ENCODE data around the gene OAT.
"Not testable (repeated sequence)": the region's sequence is repeated elsewhere in the genome, so short reads cannot be mapped to it uniquely, and the experiment has no call there.

Gene OAT

DNA sequence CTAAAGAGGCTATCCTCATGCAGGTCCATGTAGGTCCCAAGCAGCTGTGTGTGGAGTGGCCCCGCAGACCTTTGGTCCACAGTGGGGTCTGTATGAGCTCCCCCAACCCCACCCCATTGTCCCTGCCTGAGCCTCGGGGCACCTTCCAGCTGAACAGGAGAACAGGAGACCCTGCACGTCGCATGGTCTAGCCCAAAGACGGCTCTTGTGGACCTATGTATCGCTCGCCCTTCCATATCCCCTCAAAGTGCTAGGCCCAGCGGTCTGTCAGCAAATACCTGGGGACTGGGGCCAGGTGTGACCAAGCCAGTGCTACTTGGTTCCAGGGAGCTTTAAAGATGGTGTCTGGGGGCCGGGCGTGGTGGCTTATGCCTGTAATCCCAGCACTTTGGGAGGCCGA lies 43.0 kb downstream of the OAT start:
- DNase-seq = no peak

DNA sequence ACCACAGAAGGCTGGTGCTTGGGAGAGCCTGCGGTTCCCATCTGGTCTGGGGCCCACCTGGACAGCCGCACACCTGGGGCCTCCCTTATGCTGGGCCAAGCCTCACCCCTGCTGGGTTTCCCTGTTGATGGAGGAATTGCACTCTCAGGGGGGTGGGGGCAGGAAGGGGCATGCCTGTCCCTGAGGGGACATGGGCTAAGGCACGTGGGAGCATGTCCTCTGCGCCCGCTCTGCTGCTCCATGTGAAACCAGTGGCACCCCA lies 43.4 kb downstream of the OAT start:
- DNase-seq = no peak

DNA sequence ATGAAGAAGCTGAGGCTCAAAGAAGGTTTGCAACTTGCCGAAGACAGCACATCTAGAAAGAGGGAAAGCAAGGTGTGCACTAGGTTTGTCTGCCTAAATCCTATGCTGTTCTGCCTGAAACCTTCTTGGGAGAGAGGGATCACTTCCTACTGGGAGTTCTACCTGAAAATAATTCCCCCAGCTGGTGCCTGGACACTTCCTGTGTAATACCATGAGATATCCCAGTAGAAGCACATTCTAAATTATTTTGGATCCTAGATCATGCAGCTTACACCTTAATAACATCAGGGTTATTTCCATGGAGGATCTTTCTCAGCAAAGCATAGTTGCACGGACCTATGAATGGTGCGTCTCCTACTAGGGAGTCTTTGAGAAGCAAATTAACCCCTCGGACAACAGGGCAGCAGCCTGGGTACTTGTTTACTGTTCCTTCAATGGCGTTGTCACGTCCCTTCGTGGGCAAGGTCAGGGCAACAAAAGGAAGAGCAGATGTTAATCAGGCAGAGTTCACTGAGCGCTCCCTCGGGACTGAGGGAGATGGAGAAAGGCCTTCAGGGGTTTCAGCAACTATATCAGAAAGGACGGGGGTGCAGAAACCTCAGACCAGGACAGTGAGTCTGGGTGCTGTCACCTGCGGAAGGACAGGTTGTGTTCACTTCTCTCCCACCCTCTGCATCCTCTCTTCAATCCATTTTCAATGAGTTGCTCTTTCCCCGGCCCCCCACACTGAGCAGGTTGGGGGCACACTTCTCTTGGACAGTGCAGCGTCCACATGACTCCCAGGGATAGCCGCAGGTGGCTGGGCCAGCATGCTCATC lies 44.0 kb downstream of the OAT start:
- DNase-seq = no peak

- DNase-seq = no peak
Measured at GRCh38 chr10:124372899-124373298, 45.8 kb downstream of the OAT start.

- no peak for DNase-seq
Measured at GRCh38 chr10:124370426-124370825, 48.3 kb downstream of the OAT start.

DNA sequence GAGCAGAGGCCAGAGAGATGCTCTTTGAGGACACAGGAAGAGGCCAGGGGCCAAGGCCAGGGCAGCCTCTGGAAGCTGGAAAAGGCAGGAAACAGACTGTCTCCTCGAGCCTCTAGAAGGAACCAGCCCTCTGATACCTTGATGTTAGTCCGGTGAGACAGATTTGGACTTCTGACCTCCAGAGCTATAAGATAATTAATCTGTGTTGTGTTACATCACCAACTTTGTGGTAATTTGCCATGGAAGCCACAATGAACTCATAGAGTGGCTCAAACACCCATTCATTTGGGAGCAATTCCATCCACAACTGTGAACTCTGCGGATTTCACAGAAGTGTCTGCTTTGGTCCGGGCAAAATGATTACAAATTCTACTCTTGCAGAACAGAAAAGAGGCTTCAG lies 48.7 kb downstream of the OAT start:
- DNase-seq = no peak

- not testable (repeated sequence) for DNase-seq
Measured at GRCh38 chr10:124369533-124369932, 49.2 kb downstream of the OAT start.

DNA sequence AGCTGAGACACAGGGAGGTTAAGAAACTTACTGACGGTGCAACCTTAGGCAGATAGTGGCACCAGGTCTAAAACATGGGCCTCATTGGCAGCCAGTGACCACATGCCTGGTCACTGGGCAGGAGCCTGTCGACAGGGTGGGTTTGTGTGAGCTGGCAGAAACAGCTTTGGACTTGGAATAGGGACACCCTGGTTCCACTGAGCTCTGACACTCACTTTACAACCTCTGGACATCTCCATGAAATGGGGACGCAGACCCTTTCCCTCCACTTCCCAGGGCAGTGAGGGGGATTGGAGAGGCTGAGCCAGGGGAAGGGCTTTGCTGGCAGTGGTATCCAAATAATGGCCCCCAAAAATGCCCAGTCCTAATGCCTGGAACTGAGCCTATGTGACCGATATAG lies 49.7 kb downstream of the OAT start:
- DNase-seq = no peak

- no peak for DNase-seq
Measured at GRCh38 chr10:124367936-124368335, 50.8 kb downstream of the OAT start.

DNA sequence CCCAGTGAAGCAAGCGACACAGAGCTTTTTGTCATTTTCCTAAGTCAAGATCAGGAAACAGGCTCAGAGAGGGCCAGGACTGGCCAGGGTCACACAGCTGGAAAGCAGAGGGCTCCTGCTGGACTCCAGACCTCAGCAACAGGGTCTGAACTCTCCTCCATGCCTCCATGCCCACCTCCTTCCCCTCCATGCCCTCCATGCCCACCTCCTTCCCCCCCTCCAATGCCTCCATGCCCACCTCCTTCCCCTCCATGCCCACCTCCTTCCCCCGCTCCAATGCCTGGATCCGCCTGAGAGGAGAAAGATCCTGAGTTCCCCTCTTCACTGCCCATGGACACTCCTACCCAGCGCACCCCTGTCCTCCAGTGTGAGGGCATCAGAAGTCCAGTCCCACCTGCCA lies 51.3 kb downstream of the OAT start:
- no peak for DNase-seq

- no peak for DNase-seq
Measured at GRCh38 chr10:124366825-124367224, 51.9 kb downstream of the OAT start.

GRCh38 chr10:124366343-124366742 lies 52.4 kb downstream of the OAT start:
- no peak for DNase-seq

DNA sequence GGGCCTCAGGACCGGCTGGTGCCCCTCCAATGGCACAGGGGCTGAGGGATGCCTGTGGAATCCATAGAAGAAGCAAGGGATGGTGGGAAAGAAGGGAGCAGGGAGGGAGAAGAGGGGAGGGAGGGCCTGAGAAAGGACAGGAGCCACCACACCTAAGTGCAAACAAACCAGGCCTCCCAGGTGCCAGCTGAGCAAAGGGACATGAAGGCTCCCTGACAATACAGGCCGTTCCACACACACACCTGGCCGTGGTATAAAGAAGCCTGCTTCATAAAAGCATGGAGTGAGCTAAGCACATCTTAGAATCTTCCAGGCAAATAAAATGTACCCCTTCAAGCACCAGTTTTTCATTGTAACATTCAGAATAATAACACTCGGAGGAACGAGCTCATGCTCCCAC lies 54.0 kb downstream of the OAT start:
- no peak for DNase-seq

DNA sequence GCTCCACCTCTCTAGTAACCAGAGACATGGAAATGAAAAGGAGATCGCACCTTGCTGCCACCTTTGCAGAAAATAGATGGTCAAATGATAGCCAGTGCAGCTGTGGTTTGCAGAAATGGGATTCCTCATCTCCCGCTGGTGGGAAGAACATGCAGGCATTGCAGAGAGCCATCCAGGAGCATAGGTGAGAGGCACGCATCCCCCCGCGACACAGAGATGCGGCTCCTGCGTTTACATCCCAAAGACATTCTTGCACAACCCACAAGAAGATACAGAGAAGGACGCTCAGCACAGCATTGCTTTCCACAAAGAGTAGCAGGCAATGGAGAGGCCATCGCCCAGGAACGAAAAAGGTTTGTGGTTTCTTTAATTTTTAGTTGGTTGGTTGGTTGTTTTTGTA lies 56.2 kb downstream of the OAT start:
- DNase-seq = no peak

- DNase-seq = peak; percentile 14
Measured at GRCh38 chr10:124359336-124359832, 59.3 kb downstream of the OAT start.

DNA sequence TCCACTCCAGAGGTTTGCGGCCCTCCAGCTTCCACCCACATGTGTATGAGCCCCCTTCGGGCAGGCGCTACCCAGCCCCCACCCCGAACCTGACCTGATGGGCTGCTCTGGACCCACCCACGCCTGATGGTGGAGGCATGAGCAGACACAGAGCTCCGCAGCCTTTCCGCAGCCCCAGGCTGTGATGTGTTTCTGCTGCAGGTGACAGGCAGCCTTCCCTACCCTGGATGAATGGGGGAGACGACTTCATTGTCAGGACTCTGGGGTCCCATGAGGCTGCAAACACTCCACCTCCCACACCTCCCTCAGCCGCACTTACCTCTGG lies 61.2 kb downstream of the OAT start:
- no peak for DNase-seq

GRCh38 chr10:124356701-124357560 lies 61.8 kb downstream of the OAT start:
- no peak for DNase-seq

- peak; percentile 95 for DNase-seq
Measured at GRCh38 chr10:124354411-124355382, 64.0 kb downstream of the OAT start.

- no peak for DNase-seq
Measured at GRCh38 chr10:124353896-124354295, 64.8 kb downstream of the OAT start.

GRCh38 chr10:124353091-124353815 lies 65.5 kb downstream of the OAT start:
- DNase-seq = no peak

GRCh38 chr10:124351481-124352220 lies 67.1 kb downstream of the OAT start:
- no peak for DNase-seq

DNA sequence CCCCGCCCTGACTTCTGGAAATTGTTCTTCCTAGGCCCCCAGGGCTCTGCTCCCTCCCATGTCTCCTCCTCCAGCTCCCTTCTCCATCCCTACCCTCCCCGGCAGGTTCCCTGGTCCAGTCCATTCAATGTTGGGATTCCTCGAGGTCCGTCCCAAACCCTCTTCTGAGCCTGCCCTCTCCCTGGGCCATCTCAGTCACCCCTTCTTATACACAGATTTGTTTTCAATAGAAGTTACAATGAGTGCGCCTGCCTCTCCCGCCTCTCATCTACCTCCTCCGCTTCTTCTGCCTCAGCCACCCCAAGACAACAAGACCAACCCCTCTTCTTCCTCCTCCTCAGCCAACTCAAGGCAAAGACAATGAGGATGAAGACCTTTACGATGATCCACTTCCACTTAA lies 67.9 kb downstream of the OAT start:
- no peak for DNase-seq

All from OCI-M1 (cell line).